SU-DHL-6 (cell line): ENCODE measurements around the gene PTPRN2.

ENCODE experiments used
- CTCF ChIP-seq: fragments of 200-600 bp; sonication (generic); IDR thresholded peaks from one replicate; pipeline ENCODE4 v1.5.1; 2017; ENCODE audit warnings: antibody characterized with exemption, mild to moderate bottlenecking, low read length, moderate library complexity; ENCODE audit not compliant: insufficient read depth, poor library complexity, severe bottlenecking
- EZH2phosphoT487 ChIP-seq: fragments of 200-600 bp; sonication (generic), shearing (Covaris generic); conservative IDR thresholded peaks from 2 replicates; pipeline ENCODE4 v1.6.1; 2018; ENCODE audit warnings: mild to moderate bottlenecking, antibody characterized with exemption, low read length, moderate library complexity, mixed read lengths

GRCh38 chr7:158028290-158028941 lies 559.2 kb downstream of the PTPRN2 start:
- no peak for TF ChIP-seq CTCF
- TF ChIP-seq EZH2phosphoT487 = no peak
